Calu3 (cell line): ENCODE results near the gene PRKACG. TPM values are rescaled to one million over a fixed set of nuclear protein-coding genes. Genes with fewer than 3 reads are reported as not detected.
A peak's percentile ranks its signal among the peaks of the same experiment; 100 is the strongest.

Source experiments
- BruUV-seq: library from RNA; stranded (reverse); fragments of 400-500 nt; replicated peaks from 2 replicates; lab custom pipeline; 2021; lab: Mats Ljungman, UMichigan
- CTCF ChIA-PET: fragments of 300-600 bp; sonication (Branson Sonifier 250); formaldehyde crosslinking; loops from one replicate; lab custom pipeline; 2022; ENCODE audit warnings: antibody characterized with exemption; lab: Charles Lee
- DNase-seq: peaks from one replicate; pipeline ENCODE4 v3.0.0; 2022
- H3K27ac Mint-ChIP-seq: one replicate; pipeline ENCODE4 v1.8.0; 2022; ENCODE audit warnings: mixed read lengths; ENCODE audit not compliant: unreplicated experiment
- H3K27me3 Mint-ChIP-seq: one replicate; pipeline ENCODE4 v1.8.0; 2022; ENCODE audit warnings: mixed read lengths; ENCODE audit not compliant: unreplicated experiment
- H3K36me3 Mint-ChIP-seq: one replicate; pipeline ENCODE4 v1.8.0; 2022; ENCODE audit warnings: mild to moderate bottlenecking, moderate library complexity, mixed read lengths; ENCODE audit not compliant: insufficient read depth, unreplicated experiment
- H3K4me1 Mint-ChIP-seq: one replicate; pipeline ENCODE4 v1.8.0; 2022; ENCODE audit warnings: mild to moderate bottlenecking, low read depth, mixed read lengths; ENCODE audit not compliant: unreplicated experiment
- H3K4me3 Mint-ChIP-seq: one replicate; pipeline ENCODE4 v1.8.0; 2022; ENCODE audit warnings: mild to moderate bottlenecking, low read depth, moderate library complexity, mixed read lengths; ENCODE audit not compliant: unreplicated experiment
- H3K9me3 Mint-ChIP-seq: one replicate; pipeline ENCODE4 v1.8.0; 2022; ENCODE audit warnings: low read depth, mixed read lengths; ENCODE audit not compliant: unreplicated experiment
- CTCF ChIP-seq: fragments of 200-600 bp; IDR thresholded peaks from one replicate; pipeline ENCODE4 v1.8.0; 2022; ENCODE audit warnings: antibody characterized with exemption; ENCODE audit not compliant: unreplicated experiment
- intact Hi-C: fragments of 100-400 bp; cut with micrococcal nuclease; formaldehyde crosslinking; loops from one replicate; pipeline ENCODE4 v1.10.0; 2022; ENCODE audit not compliant: unreplicated experiment
- total RNA-seq: library from RNA; stranded (reverse); gene quantifications from 2 replicates; pipeline ENCODE4 v1.2.3, GENCODE V29; 2022

The PRKACG gene
- total RNA-seq, 1 experiment from 2014 or later = not detected

GRCh38 chr9:69030851-69031645 lies 17.1 kb upstream of the PRKACG start:
- no peak for TF ChIP-seq CTCF
- Mint-ChIP-seq H3K27ac (no peak overlapping the region), H3K9me3 (peaks cover 2% of the 10 kb centered on the region), H3K4me1 (peaks cover 7% of the 10 kb centered on the region), H3K4me3 (no peak overlapping the region), H3K36me3 (peaks cover 4% of the 10 kb centered on the region), H3K27me3 (no peaks in the 10 kb centered on the region)
- DNase-seq = no peak
- BruUV-seq = no TSS peak
- intact Hi-C loops = no loop called here
- CTCF ChIA-PET = no interaction called here

GRCh38 chr9:69029535-69029934 lies 15.6 kb upstream of the PRKACG start:
- CTCF ChIA-PET = no interaction called here
- intact Hi-C loops = no loop called here
- no TSS peak for BruUV-seq

GRCh38 chr9:69028754-69029153 lies 14.8 kb upstream of the PRKACG start:
- Mint-ChIP-seq H3K9me3 (peaks cover 2% of the 10 kb centered on the region), H3K4me3 (no peak overlapping the region), H3K27ac (no peak overlapping the region), H3K36me3 (no peaks in the 10 kb centered on the region), H3K4me1 (peaks cover 7% of the 10 kb centered on the region), H3K27me3 (peaks cover 10% of the 10 kb centered on the region)
- CTCF ChIA-PET = no interaction called here
- no TSS peak for BruUV-seq
- DNase-seq = no peak
- intact Hi-C loops = no loop called here
- no peak for TF ChIP-seq CTCF

More at GRCh38 chr9:69029535-69029934, 15.6 kb upstream of the PRKACG start:
- H3K9me3 Mint-ChIP-seq = peaks cover 2% of the 10 kb centered on the region
- no peak overlapping the region for H3K4me3 Mint-ChIP-seq
- H3K27me3 Mint-ChIP-seq = peaks cover 2% of the 10 kb centered on the region
- no peak for DNase-seq
- TF ChIP-seq CTCF = no peak
- peaks cover 7% of the 10 kb centered on the region for H3K4me1 Mint-ChIP-seq
- H3K36me3 Mint-ChIP-seq = no peaks in the 10 kb centered on the region
- no peak overlapping the region for H3K27ac Mint-ChIP-seq

GRCh38 chr9:69027355-69028097 lies 13.6 kb upstream of the PRKACG start:
- CTCF ChIA-PET = no interaction called here
- peak; percentile 31 for TF ChIP-seq CTCF
- Mint-ChIP-seq H3K9me3 (peaks cover 2% of the 10 kb centered on the region), H3K27ac (no peak overlapping the region), H3K4me3 (no peak overlapping the region), H3K4me1 (peaks cover 7% of the 10 kb centered on the region), H3K36me3 (no peaks in the 10 kb centered on the region), H3K27me3 (peaks cover 22% of the 10 kb centered on the region)
- intact Hi-C loops = no loop called here
- BruUV-seq = no TSS peak
- peak; percentile 33 for DNase-seq
